NCI-H1105 (cell line): ENCODE data around the gene RAB1B.

ENCODE experiments used
- DNase-seq: peaks from one replicate; lab custom pipeline; 2025; lab: John Stamatoyannopoulos, UW

RAB1B gene

DNA sequence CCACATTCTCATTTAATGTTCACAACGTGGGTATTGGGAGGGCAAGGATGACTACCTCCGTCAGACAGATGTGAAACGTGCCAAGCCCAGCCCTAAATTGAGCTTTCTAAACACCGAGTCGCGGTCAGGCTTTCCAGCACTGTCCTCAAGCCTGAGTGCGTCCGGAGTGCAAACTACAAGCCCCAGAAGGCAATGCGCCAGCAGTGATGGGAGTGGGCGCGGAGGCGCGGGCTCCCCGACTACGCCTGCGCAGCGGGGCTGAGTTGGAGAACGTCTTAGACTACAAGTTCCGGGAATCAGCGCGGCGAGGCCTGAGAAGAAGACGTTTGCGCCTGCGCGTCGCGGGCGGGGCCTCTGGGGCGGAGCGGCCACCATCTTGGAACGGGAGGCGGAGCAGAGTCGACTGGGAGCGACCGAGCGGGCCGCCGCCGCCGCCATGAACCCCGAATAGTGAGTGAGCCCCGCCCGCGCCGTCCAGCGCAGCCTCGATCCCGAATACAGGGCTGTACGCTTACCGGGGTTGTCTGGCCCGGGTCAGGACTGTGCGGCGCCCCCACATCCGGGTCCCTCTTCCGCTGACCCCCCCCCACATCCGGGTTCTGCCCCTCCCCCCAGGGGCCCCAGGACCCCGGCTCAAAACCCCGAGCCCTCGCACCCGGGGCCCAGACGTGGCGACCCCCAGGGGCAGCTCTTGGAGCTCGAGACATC lies at the start of gene RAB1B:
Gene RAB1B (plus strand): TSS at position 396 of the 708 bp plus-strand sequence. CDS start 41 bp downstream, at position 437.
- DNase-seq: peak; percentile 100

DNA sequence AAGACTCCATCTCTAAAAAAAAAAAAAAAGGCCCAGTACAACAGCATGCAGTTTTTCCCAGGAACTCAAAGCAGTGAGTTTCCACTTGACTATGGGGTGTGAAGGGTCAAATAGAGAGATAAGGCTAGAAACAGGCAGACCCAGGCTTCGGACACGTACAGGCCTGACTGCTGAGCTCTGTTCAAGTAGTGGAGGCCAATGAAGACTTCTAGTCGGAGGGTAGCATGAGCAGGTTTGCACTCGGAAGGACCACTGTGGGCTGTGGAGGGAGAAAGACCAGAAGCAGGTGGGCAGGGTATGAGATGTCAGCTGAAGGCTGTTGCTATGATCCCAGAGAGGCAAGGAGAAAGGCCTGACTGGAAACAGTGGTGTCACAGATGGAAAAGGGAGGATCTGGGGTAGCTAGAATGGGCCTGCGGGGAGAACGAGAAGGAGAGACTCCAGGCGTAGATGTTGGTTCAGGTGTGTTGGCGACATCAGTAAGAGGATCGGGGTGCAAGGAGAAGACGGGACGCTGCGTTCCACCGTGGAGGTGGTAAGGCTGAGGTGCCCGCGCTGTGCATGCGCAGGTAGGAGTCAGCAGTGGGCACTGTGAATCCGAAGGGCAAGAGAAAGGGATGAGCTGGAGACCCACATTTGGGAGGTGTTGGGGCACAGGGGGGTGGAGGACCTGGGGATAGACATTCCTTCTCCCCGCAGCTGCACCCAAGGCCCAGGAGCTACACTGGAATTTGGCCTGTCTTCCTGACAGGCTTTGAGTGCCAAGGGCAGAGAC lies 49.4 kb upstream of the RAB1B start:
- DNase-seq: no peak

DNA sequence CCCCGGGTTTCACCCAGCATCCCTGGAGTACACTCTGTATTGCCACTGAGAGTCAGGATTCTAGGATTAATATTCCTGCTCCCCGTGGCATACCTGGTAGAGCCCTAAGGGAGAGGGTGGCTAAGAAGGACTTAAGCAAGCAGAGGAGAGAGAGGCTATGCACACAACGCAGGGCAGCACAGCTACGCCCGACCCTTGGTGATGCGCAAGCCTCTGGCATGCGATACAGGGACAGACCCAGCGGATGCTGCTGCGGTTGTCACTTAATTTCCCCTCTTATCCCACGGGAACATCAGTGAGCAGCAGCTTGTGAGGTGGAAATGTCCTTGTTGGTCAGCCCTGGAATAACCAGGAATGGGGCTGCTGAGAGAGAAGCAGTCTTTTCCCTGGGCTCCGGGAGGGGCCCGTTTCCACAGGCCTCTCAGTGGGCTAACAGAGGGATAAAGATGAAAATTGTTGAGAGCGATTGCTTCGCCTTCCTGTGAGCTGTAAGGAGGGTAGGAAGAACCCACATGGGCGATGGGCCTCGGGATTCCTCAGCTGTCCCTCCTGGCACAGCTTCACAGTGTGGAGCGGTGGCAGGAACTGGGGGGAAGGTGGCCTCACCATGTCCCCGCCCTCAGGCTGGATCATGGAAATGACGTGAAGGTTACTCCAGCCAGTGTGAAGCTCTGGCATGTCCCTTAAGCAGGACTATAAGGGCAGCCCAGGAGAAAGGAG lies 48.4 kb upstream of the RAB1B start:
- DNase-seq: no peak

DNA sequence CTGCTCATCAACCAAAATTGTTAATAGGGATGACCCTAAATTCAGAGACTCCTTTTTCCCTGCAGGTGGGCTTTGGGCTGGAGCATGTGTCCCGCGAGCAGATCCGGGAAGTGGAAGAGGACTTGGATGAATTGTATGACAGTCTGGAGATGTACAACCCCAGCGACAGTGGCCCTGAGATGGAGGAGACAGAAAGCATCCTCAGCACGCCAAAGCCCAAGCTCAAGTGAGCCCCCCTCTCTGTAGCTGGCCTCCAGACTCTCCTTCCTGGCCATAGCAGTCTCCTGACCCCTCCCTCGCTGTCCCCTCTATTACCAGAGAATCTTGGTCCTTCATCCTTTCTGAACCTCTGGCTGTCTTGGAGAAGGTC lies 47.9 kb upstream of the RAB1B start:
- no peak for DNase-seq

DNA sequence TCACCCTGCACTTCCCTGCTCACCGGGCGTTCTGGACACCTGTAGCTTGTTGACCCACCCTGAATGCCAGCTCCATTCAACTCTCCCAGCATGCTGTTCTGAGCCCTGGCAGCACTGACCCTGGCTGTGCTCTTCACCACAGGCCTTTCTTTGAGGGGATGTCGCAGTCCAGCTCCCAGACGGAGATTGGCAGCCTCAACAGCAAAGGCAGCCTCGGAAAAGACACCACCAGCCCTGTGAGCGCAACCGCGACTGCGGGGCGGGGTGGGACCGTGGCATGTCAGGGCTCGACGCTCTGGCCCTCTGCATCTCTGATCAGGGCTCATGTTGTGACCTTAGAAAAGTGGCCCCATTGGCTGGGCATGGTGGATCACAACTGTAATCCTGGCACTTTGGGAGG lies 47.4 kb upstream of the RAB1B start:
- DNase-seq: no peak

DNA sequence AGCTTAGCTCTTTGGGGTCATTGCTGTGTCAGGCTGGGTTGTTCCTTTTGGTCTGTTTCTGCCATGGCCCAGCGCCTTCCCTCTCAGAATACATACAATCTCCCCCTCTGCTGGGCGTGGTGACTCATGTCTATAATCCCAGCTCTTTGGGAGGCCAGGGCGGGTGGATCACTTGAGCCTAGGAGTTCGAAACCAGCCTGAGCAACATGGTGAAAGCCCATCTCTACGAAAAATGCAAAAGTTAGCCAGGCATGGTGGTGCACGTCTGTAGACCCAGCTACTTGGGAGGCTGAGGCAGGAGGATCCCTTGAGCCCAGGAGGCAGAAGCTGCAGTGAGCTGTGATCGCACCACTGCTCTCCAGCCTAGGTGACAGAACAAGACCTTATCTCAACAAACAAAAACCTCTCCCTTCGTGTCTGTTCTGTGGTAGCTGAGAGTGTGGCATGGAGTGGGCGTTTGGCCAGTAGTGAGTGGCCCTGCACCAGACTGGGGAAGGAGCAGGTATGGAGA lies 46.7 kb upstream of the RAB1B start:
- no peak for DNase-seq

DNA sequence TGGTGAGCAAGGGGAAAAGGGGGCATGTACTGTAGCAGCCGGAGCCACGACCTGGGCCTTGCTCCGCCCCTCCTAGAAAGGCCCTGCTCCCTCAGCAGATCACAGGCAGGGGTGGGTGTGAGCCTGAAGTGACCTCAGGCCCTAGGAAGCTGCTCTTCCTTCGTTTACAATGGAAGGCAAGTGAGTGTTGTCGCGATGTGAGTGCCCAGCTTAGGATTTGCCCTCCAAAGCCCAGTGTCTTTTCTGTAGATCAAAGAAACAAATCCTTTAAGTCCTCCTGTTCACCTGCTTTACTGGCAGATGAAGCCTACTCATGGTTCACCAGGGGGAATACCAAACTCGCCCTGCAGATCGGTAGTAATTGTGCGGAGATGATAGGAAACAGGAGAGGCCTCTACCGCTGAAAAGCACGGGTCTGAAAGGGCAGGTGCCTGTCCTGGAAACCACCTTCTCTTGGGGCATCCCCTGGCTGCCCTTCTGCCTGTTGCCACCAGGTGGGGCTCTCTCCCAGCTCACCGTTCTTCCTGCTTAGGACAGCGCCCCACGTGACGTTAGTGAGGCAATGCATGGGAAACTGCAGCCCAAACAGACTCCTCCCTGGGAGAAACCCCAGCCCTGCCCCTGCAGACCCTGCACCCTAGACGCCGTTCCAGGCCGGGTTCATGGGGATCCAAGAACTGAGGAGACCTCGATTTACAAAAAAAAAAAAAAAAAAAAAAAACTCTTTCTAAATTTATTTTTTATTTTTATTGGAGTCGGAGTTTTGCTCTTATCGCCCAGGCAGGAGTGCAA lies 45.9 kb upstream of the RAB1B start:
- peak; percentile 93 for DNase-seq

DNA sequence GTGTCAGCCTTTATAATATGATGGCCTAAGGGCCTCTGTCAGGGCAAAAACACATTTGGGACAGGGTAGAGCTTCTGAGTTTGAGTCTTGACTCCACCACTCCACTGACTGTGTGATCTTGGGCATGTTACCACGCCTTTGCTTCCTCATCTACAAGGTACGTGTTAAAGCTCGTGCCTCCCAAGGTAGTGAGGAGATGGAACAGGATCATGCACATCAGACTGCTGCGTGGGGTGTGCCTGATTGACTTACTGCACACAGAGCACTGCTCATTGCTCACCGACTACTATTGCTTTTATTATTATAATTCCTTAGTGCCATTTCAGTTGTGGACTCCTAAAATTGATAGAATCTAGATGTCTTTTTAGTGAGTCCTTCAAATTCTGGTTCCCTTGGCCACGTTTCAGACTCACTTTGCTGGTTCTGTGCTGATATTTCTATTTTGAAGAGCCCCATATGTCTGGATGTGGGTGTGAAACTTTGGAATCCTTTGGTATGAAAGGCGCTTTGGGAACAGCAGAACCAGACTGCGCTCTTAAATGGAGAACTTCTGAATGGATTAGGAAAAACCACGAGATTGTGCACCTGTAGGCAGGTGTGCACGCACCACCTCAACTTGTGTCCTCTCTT lies 44.1 kb upstream of the RAB1B start:
- DNase-seq: no peak

DNA sequence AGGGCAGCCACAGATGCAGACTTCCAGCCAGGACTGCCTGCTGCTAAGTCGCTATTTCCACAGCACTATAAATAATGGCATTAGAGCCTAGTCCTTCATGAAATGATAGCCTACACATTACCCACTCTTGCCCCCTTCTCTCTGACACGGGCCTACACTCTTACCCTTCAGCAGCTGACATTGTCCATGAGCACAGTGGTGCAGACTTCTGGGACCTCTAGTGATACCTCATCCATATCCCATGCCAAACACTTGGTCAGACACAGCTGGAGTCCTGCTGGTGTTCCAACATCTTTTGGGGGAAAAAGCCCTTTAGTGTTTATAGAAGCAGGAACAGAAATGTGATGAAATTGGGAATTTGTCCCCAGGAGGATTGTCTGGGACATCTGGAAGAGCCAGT lies 43.4 kb upstream of the RAB1B start:
- no peak for DNase-seq

DNA sequence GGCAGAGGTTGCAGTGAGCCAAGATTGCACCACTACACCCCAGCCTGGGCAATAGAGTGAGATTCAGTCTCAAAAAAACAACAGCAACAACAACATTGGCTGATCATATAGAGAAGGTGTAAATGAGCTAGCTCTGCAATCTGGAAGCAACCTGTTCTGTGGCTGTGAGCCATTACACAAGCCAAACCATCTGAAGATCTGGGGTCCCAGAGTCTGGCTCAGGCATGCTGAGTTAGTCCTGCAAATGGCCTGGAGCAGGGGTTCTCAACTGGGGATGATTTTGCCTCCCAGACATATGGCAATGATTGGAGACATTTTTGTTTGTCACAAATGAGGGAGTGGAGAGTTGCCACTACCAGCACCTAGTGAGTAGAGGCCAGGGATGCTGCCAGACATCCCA lies 42.3 kb upstream of the RAB1B start:
- DNase-seq: no peak

DNA sequence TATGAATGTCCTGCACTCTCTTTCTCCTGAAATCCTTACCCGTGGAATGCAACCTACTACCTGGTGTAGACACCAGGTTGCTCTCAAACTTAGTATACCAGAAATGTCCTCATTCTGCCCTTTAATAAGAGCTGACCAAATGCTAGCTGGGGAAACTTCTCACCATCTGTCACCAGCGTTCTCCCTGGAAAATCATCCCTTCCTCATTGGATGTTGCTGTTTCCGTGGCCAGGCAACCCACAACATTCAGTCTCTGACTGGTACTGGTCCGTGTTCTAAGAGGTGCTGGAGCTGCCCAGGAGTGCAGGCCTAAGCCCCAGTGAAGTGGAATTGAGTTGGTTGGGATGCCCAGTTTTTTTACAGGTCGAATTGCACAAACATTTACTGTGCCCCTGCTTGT lies 40.7 kb upstream of the RAB1B start:
- DNase-seq: no peak

DNA sequence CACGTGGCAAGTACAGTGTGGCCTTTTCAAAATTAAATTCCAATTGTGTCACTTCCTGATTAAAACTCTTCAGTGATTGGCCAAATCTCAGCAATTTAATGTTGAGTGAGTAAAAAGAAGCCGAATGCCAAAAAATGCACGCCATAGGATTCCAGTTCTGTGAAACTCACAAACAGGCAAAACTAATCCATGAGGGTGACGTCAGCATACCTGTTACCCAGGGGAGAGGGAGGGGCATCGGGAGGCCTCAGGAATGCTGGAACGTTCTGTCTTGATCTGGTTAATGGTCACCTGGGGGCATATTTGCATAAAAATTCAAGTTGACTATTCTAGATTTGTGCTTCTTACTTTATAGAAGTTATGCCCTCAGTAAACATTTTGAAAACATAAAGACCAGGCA lies 39.9 kb upstream of the RAB1B start:
- DNase-seq: no peak

DNA sequence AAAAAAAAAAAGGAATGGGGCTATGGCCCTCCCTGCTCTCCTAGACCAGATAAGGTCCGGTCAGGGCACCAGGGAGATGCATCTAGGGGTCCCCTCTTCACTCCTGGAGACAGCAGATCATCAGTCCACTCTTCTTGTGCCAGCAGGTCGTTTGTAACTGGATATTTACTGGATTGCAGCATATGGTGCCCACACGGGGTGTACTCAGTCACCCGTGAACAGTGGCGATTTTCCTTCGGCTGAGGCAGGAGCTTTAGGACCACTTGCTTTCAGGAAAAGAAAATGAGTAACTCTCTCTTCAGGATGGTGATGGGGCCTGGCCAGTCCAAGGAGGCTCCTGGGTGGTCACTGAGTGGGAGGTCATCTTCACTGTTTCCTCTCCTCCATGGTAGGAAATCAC lies 38.3 kb upstream of the RAB1B start:
- no peak for DNase-seq

DNA sequence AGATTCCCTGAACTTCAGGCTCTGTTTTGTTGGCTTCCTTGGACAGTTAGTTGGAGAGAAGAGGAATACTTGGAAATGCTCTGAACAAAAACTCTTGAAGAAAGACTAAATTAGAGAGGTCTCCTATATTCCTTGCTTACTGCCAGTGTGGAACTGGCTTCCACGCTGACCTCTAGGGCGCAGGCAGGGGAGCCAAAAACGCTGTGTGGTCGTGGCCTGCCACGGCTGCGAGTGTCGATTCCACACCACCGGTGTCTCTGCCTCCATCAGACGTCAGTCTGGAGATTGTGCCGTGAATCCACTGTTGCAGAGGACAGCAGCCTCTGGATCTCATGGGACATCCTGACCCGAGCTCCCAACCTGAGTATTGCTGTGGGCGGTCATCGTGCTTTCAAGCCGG lies 37.5 kb upstream of the RAB1B start:
- DNase-seq: no peak

DNA sequence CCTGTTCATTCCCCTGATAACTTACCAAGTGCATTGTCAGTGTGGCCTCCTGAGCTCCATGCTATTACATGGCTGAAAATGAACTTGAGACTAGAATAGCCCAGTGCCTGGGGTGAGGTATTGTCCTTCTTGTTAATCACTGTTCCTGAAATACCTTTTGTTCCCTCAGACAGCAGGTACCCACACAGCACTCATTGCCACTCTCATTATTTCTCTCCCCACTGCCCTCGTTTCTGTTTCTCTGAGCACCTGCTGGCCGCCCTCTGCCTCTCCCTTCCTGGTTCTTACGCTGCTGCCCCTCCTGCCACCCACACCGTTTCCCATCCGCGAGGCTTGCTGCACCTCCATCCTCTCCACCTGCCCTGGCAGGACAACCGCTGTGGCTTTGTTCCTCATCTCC lies 36.9 kb upstream of the RAB1B start:
- no peak for DNase-seq

DNA sequence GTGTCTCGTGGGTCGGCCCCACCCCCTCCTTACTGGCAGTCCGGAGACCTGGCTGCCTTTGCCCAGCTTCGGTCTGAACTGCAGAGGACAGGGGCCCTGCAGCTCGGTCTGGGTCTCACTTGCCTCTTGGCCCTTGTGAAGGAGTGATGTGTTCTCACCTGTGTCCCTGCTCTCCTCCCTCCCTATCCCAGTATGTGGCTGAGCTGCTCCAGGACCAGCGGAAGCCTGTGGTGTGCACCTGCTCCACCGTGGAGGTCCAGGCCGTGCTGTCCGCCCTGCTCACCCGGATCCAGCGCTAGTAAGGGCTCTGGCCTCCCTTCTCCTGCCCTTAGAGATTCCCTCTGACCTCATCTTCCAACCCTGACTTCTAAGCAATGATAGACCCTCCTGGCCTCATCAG lies 35.7 kb upstream of the RAB1B start:
- no peak for DNase-seq

DNA sequence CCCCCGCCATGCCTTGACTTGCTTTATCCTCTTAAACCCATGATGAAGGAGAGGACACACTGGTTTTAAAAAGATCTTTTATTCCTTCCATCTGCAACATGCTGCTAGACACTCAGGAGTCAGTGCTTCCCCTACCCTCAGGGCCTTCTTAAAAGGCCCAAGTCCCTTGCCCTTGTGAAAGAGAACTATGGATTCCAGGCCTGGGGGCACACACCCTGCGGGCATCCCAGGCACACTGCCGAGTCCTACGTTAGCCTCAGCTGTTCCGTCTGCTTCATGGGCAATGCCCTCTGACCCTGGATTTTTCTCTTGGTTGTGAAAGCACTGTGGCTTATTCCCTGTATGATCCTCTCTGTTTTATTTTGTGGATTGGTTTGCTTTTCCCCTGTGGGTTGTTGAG lies 35.1 kb upstream of the RAB1B start:
- DNase-seq: no peak

DNA sequence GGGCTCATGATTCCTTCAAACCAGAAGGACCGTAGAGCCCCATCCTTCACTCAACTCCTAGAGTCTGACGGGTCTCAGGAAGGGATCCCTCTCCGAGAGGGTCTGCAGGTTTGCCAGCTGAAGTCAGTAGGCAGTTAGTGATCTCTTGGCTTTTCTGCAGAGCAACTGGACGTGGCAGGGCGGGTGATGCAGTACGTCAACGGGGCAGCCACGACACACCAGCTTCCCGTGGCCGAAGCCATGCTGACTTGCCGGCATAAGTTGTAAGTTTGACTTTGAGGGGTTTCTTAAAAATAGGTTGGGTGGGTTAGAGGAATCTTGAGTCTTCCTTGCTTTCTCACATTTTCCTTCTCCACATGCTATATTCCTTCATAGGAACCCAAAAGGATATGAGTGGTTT lies 33.3 kb upstream of the RAB1B start:
- DNase-seq: no peak

DNA sequence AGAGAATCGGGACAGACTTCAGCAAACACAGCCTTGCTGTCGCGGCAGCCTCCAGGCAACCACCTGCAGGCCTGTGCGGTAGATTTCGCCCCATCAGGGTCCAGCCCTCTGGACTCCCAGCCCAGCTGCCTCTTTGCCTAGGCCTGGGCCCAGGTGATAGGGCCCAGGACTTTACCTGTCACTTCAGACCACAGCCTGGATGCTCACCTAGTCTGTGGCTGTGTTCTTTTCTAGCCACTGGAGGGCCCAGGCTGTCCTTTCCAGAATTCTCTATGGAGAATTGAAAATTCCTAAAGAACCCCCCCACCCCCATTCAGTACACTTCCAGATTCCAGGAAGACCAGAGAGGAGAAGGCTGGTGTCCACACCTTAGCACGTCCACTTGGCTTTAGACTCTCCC lies 30.6 kb upstream of the RAB1B start:
- DNase-seq: no peak

DNA sequence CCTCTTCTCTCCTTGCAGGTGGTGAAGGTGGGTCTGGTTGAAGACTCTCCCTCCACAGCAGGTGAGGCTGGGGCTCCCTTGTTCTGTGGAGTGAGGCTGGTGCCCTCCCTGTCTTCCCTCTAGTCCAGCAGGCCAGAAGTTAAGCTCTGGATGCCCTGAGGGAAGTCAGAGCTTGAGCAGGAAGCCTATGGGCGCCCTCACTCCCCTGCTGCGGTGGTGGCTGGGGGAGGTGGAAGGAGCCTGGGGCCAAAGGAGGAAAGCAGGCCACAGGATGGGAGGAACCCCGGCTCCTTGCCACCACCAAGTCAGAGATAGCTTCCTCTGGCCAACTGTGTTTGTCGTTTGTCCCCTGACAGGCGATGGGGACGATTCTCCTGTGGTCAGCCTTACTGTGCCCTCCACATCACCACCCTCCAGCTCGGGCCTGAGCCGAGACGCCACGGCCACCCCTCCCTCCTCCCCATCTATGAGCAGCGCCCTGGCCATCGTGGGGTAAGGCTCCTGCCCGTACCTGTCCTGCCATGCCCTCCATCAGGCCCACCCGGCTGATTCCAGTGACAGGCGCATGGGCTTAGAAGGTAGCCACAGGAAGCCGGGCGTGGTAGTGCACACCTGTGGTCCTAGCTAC lies 29.5 kb upstream of the RAB1B start:
- DNase-seq: no peak

DNA sequence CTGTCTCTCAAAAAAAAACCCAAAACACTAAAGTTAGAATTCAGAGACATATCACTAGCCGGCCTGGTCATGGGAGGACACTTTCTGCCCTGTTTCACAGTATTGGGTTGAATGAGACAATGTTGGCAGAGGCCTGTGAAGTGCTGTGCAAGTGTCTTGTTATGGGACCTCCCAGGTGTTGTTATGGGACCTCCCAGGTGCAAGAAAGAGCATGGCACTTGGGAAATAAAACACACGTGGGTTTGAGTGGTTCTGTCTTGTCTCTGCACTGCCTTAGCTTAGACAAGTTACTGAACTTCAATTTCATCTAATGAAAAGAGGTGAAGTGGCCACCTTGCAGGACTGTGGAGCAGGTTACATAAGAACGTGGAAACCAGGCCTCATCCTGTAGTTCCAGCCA lies 28.9 kb upstream of the RAB1B start:
- no peak for DNase-seq
